GM23338 (cell line): ENCODE measurements around the gene PLEKHG5. TPM values are rescaled to one million over a fixed set of nuclear protein-coding genes. Genes with fewer than 3 reads are reported as not detected.
A peak's percentile ranks its signal among the peaks of the same experiment; 100 is the strongest.

ENCODE experiments used
- ATAC-seq: fragments of 200-7000 bp; cut with Tn5 transposase; 3 replicates; pipeline ENCODE4 v1.9.1; 2020
- DNase-seq: peaks from one replicate; pipeline ENCODE4 v3.0.0-alpha.2; 2015; ENCODE audit warnings: low spot score
- H2AFZ ChIP-seq: fragments of 200-600 bp; sonication (generic); 2 replicates; pipeline ENCODE4 v1.8.0; 2016; ENCODE audit warnings: antibody characterized with exemption, mild to moderate bottlenecking, moderate library complexity
- H3F3A ChIP-seq: fragments of 200-600 bp; sonication (generic); replicated peaks from 2 replicates; pipeline ENCODE4 v1.8.0; 2017; ENCODE audit warnings: antibody characterized with exemption, mixed run types, low read depth
- H3K27ac ChIP-seq: fragments of 200-600 bp; sonication (generic); 2 replicates; pipeline ENCODE4 v1.6.1; 2016; ENCODE audit warnings: low read depth
- H3K27me3 ChIP-seq: fragments of 200-600 bp; sonication (generic); 2 replicates; pipeline ENCODE4 v1.8.0; 2016; ENCODE audit warnings: mild to moderate bottlenecking, mixed run types, moderate library complexity; ENCODE audit not compliant: insufficient read depth
- H3K36me3 ChIP-seq: fragments of 200-600 bp; sonication (generic); 2 replicates; pipeline ENCODE4 v1.8.0; 2016; ENCODE audit warnings: mild to moderate bottlenecking; ENCODE audit not compliant: insufficient read depth
- H3K4me1 ChIP-seq: fragments of 200-600 bp; sonication (generic); 2 replicates; pipeline ENCODE4 v1.8.0; 2016; ENCODE audit warnings: mild to moderate bottlenecking, moderate library complexity; ENCODE audit not compliant: insufficient read depth
- H3K4me2 ChIP-seq: fragments of 200-600 bp; sonication (generic); 2 replicates; pipeline ENCODE4 v1.7.1; 2017; ENCODE audit warnings: mixed run types
- H3K4me3 ChIP-seq: fragments of 200-600 bp; sonication (generic); 2 replicates; pipeline ENCODE4 v1.6.1; 2016; ENCODE audit warnings: mixed run types
- H3K79me2 ChIP-seq: fragments of 200-600 bp; sonication (generic); replicated peaks from 2 replicates; pipeline ENCODE4 v1.8.0; 2017; ENCODE audit warnings: mild to moderate bottlenecking; ENCODE audit not compliant: insufficient read depth
- H3K9me2 ChIP-seq: fragments of 200-600 bp; sonication (generic); 2 replicates; pipeline ENCODE4 v1.8.0; 2017; ENCODE audit not compliant: insufficient read depth
- H4K20me1 ChIP-seq: fragments of 200-600 bp; sonication (generic); replicated peaks from 2 replicates; pipeline ENCODE4 v1.8.0; 2017; ENCODE audit warnings: mild to moderate bottlenecking; ENCODE audit not compliant: insufficient read depth
- H3K27ac Mint-ChIP-seq: 2 replicates; pipeline ENCODE4 v1.8.0; 2020; ENCODE audit warnings: inconsistent platforms, mild to moderate bottlenecking, moderate library complexity, mixed read lengths
- H3K27me3 Mint-ChIP-seq: 3 replicates; pipeline ENCODE4 v1.8.0; 2022; ENCODE audit warnings: low read depth, mild to moderate bottlenecking, moderate library complexity, mixed read lengths, inconsistent platforms; ENCODE audit not compliant: insufficient read depth, poor library complexity
- H3K36me3 Mint-ChIP-seq: 3 replicates; pipeline ENCODE4 v1.8.0; 2021; ENCODE audit warnings: low read depth, mild to moderate bottlenecking, inconsistent platforms, moderate library complexity, mixed read lengths
- H3K4me1 Mint-ChIP-seq: 3 replicates; pipeline ENCODE4 v1.8.0; 2020; ENCODE audit warnings: mild to moderate bottlenecking, inconsistent platforms, mixed read lengths
- H3K4me3 Mint-ChIP-seq: 3 replicates; pipeline ENCODE4 v1.8.0; 2021; ENCODE audit warnings: moderate library complexity, mild to moderate bottlenecking, inconsistent platforms, mixed read lengths
- H3K9me3 Mint-ChIP-seq: 3 replicates; pipeline ENCODE4 v1.8.0; 2020; ENCODE audit warnings: moderate library complexity, mild to moderate bottlenecking, inconsistent platforms, mixed read lengths
- CREB1 ChIP-seq: fragments of 250-450 bp; sonication (Bioruptor Pico); IDR thresholded peaks from 2 replicates; pipeline ENCODE4 v1.5.0; 2020; ENCODE audit warnings: low read depth, mild to moderate bottlenecking, moderate library complexity
- ETS1 ChIP-seq: IDR thresholded peaks from 2 replicates; pipeline ENCODE4 v1.6.1; 2016; ENCODE audit warnings: antibody characterized with exemption
- STAT1 ChIP-seq: IDR thresholded peaks from one replicate; pipeline ENCODE4 v1.6.1; 2016; ENCODE audit warnings: antibody characterized with exemption; ENCODE audit not compliant: unreplicated experiment
- ZNF331 ChIP-seq: fragments of 250-450 bp; sonication (Bioruptor Pico); IDR thresholded peaks from 2 replicates; pipeline ENCODE4 v1.5.0; 2020; ENCODE audit warnings: low read depth, mild to moderate bottlenecking, moderate library complexity
- ZNF462 ChIP-seq: fragments of 250-450 bp; sonication (Bioruptor Pico); IDR thresholded peaks from 2 replicates; pipeline ENCODE4 v1.5.0; 2020; ENCODE audit warnings: mild to moderate bottlenecking, moderate library complexity
- polyA plus RNA-seq: library from polyadenylated mRNA; unstranded; fragments of >200 nt; fragmentation: Nextera tagmentation; extraction: Ambion mirVana; gene quantifications from 2 replicates; pipeline ENCODE4 v1.2.1, GENCODE V29; 2016
- total RNA-seq: library from RNA; depleted of rRNA; stranded (reverse); fragments of >200 nt; shearing (Covaris generic); gene quantifications from 2 replicates; pipeline ENCODE4 v1.2.3, GENCODE V29; 2014

PLEKHG5 gene
- total and polyA plus RNA-seq, 2 experiments from 2014 or later: 9.0 to 26.4 TPM

- TF ChIP-seq ETS1: no peak
- TF ChIP-seq ZNF331 (CRISPR knock-in tag): no peak
Observed at GRCh38 chr1:6497867-6498575, 6.6 kb upstream of the PLEKHG5 start (continued).

GRCh38 chr1:6497215-6497866 lies 5.9 kb upstream of the PLEKHG5 start:
- 0 out of 2 replicates have a peak overlapping the region, but pooled peaks have one; percentile 43 for H2AFZ ChIP-seq
- Mint-ChIP-seq H3K9me3 (no peaks in the 10 kb centered on the region), H3K4me3 (peak overlapping the region; percentile 73), H3K36me3 (no peaks in the 10 kb centered on the region), H3K27me3 (peaks cover 38% of the 10 kb centered on the region), H3K4me1 (peaks cover 22% of the 10 kb centered on the region), H3K27ac (no peak overlapping the region)
- TF ChIP-seq STAT1 (no peak), ZNF462 (no peak), CREB1 (no peak)
- peak overlapping the region; percentile 99 for H3K4me2 ChIP-seq
- H3K27ac ChIP-seq: no peak overlapping the region
- H3K4me3 ChIP-seq: peak overlapping the region; percentile 85
- peaks cover 2% of the 10 kb centered on the region; the same call in 1 of the 2 replicates for H3F3A ChIP-seq
- H3K36me3 ChIP-seq: no peaks in the 10 kb centered on the region
- H3K27me3 ChIP-seq: peaks cover 30% of the 10 kb centered on the region
- peaks cover 18% of the 10 kb centered on the region for H3K4me1 ChIP-seq
- no peaks in the 10 kb centered on the region for H4K20me1 ChIP-seq
- ATAC-seq (peak; percentile 37), DNase-seq (peak; percentile 79)
- H3K79me2 ChIP-seq: no peaks in the 10 kb centered on the region
- no peaks in the 10 kb centered on the region for H3K9me2 ChIP-seq
